ENCODE measurements around the gene CORO1A. TPM values are rescaled to one million over a fixed set of nuclear protein-coding genes. Genes with fewer than 3 reads are reported as not detected.
"Not testable (repeated sequence)": the region's sequence is repeated elsewhere in the genome, so short reads cannot be mapped to it uniquely, and the experiment has no call there.

CORO1A gene
- total RNA-seq, 1 donor from 2014 or later, result 4.0 TPM

DNA sequence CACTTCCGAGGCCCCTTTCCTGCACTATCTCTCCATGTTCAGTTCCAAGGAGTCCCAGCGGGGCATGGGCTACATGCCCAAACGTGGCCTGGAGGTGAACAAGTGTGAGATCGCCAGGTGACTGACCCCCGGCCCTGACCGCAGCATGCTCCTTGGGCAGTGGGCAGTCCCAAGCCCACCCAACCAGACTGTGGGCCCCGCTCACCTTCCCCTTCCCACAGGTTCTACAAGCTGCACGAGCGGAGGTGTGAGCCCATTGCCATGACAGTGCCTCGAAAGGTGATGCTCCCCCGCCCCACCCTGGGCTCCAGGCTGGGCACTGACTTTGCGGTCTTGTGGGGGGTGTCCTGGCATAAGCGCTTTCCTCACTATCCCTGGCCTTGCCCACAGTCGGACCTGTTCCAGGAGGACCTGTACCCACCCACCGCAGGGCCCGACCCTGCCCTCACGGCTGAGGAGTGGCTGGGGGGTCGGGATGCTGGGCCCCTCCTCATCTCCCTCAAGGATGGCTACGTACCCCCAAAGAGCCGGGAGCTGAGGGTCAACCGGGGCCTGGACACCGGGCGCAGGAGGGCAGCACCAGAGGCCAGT, 4.7 kb downstream of the CORO1A start:
- Mint-ChIP-seq H3K4me3 (ENCODE audit: unreplicated experiment) (no peak overlapping the region), H3K36me3 (ENCODE audit: low read depth, unreplicated experiment) (peaks cover 4% of the 10 kb centered on the region), H3K9me3 (ENCODE audit: unreplicated experiment) (no peaks in the 10 kb centered on the region), H3K4me1 (ENCODE audit: low read depth, unreplicated experiment) (no peaks in the 10 kb centered on the region), H3K27me3 (ENCODE audit: low read depth, unreplicated experiment) (no peaks in the 10 kb centered on the region), H3K27ac (ENCODE audit: unreplicated experiment) (no peak overlapping the region)
- Histone ChIP-seq H3K27ac (ENCODE audit: low read depth, low read length) (no peak overlapping the region), H3K36me3 (ENCODE audit: insufficient read depth, low read length) (no peaks in the 10 kb centered on the region), H2AFZ (ENCODE audit: low read depth, low read length) (no peak overlapping the region), H3K4me2 (ENCODE audit: low read length) (no peak overlapping the region), H3K4me1 (ENCODE audit: insufficient read depth, low read length) (peaks cover 4% of the 10 kb centered on the region), H3K27me3 (ENCODE audit: insufficient read depth, low read length) (no peaks in the 10 kb centered on the region), H3K9me3 (ENCODE audit: insufficient read depth, low read depth, low read length) (no peaks in the 10 kb centered on the region), H4K20me1 (ENCODE audit: insufficient read depth, low read length) (peaks cover 3% of the 10 kb centered on the region), H3K9ac (ENCODE audit: low read length) (no peak overlapping the region), H3K4me3 (ENCODE audit: insufficient read depth, low read depth, low read length) (no peak overlapping the region), H3K79me2 (ENCODE audit: insufficient read depth, low read length) (no peaks in the 10 kb centered on the region)
- FAIRE-seq (no peak), DNase-seq (ENCODE audit: low read depth) (no peak)
- TF ChIP-seq, protein P1, sequence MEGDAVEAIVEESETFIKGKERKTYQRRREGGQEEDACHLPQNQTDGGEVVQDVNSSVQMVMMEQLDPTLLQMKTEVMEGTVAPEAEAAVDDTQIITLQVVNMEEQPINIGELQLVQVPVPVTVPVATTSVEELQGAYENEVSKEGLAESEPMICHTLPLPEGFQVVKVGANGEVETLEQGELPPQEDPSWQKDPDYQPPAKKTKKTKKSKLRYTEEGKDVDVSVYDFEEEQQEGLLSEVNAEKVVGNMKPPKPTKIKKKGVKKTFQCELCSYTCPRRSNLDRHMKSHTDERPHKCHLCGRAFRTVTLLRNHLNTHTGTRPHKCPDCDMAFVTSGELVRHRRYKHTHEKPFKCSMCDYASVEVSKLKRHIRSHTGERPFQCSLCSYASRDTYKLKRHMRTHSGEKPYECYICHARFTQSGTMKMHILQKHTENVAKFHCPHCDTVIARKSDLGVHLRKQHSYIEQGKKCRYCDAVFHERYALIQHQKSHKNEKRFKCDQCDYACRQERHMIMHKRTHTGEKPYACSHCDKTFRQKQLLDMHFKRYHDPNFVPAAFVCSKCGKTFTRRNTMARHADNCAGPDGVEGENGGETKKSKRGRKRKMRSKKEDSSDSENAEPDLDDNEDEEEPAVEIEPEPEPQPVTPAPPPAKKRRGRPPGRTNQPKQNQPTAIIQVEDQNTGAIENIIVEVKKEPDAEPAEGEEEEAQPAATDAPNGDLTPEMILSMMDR (IDR thresholded peaks at IDR 0.05; ENCODE audit: insufficient read depth, low read depth, low read length), result no peak
- TF ChIP-seq EZH2 (IDR thresholded peaks at IDR 0.05; ENCODE audit: insufficient read depth, low read length), result no peak

DNA sequence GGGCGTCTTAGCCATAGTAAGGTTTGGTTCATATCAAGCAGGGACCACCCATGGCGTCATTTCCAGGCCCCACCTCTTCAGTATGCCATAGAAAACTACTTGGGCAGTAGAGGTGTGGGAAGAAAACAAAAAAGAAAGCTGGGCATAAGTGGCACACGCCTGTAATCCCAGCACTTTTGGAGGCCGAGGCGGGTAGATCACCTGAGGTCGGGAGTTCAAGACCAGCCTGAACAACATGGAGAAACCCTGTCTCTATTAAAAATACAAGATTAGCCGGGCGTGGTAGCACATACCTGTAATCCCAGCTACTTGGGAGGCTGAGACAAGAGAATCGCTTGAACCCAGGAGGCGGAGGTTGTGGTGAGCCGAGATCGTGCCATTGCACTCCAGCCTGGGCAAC, 7.8 kb downstream of the CORO1A start:
- H3K4me3 Mint-ChIP-seq (ENCODE audit: unreplicated experiment); H3K4me2 ChIP-seq (ENCODE audit: low read length); H3K9ac ChIP-seq (ENCODE audit: low read length); H2AFZ ChIP-seq (ENCODE audit: low read depth, low read length); H3K36me3 ChIP-seq (ENCODE audit: insufficient read depth, low read length); DNase-seq (ENCODE audit: low read depth); FAIRE-seq; H3K9me3 ChIP-seq (ENCODE audit: insufficient read depth, low read depth, low read length); H3K27ac Mint-ChIP-seq (ENCODE audit: unreplicated experiment); H3K4me1 ChIP-seq (ENCODE audit: insufficient read depth, low read length); H3K27me3 ChIP-seq (ENCODE audit: insufficient read depth, low read length); H3K4me3 ChIP-seq (ENCODE audit: insufficient read depth, low read depth, low read length); H3K27ac ChIP-seq (ENCODE audit: low read depth, low read length); H3K9me3 Mint-ChIP-seq (ENCODE audit: unreplicated experiment); H3K4me1 Mint-ChIP-seq (ENCODE audit: low read depth, unreplicated experiment); H3K79me2 ChIP-seq (ENCODE audit: insufficient read depth, low read length); H3K27me3 Mint-ChIP-seq (ENCODE audit: low read depth, unreplicated experiment); H3K36me3 Mint-ChIP-seq (ENCODE audit: low read depth, unreplicated experiment); H4K20me1 ChIP-seq (ENCODE audit: insufficient read depth, low read length): not testable (repeated sequence)

DNA sequence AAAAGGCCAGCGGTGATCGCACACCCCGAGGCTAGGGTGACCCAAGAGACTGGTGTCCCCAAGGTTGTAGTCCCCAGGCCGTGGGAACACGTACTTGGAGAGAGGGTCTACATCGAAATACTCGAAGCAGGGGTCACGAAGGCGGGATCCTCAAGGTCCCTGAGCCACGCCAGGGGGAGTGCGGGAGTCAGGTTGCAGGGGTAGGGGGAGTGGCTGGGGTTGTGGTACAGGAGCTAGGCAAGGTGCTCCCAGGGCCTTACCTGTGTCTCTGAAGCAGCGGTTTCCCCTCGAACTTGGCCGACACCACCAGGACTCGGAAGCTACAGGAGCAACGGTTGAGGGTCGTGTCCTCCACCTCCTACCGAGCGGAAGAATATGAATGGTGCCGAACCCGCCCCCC, 9.7 kb downstream of the CORO1A start:
- H3K9me3 Mint-ChIP-seq (ENCODE audit: unreplicated experiment); H3K79me2 ChIP-seq (ENCODE audit: insufficient read depth, low read length); H4K20me1 ChIP-seq (ENCODE audit: insufficient read depth, low read length); H3K9me3 ChIP-seq (ENCODE audit: insufficient read depth, low read depth, low read length); H3K27me3 ChIP-seq (ENCODE audit: insufficient read depth, low read length); H3K27ac Mint-ChIP-seq (ENCODE audit: unreplicated experiment); DNase-seq (ENCODE audit: low read depth); H3K36me3 Mint-ChIP-seq (ENCODE audit: low read depth, unreplicated experiment); H3K4me3 Mint-ChIP-seq (ENCODE audit: unreplicated experiment); H3K4me1 ChIP-seq (ENCODE audit: insufficient read depth, low read length); H3K9ac ChIP-seq (ENCODE audit: low read length); H3K27me3 Mint-ChIP-seq (ENCODE audit: low read depth, unreplicated experiment); H3K36me3 ChIP-seq (ENCODE audit: insufficient read depth, low read length); H3K4me1 Mint-ChIP-seq (ENCODE audit: low read depth, unreplicated experiment); H3K4me2 ChIP-seq (ENCODE audit: low read length); H3K4me3 ChIP-seq (ENCODE audit: insufficient read depth, low read depth, low read length); H2AFZ ChIP-seq (ENCODE audit: low read depth, low read length); H3K27ac ChIP-seq (ENCODE audit: low read depth, low read length); FAIRE-seq: not testable (repeated sequence)

DNA sequence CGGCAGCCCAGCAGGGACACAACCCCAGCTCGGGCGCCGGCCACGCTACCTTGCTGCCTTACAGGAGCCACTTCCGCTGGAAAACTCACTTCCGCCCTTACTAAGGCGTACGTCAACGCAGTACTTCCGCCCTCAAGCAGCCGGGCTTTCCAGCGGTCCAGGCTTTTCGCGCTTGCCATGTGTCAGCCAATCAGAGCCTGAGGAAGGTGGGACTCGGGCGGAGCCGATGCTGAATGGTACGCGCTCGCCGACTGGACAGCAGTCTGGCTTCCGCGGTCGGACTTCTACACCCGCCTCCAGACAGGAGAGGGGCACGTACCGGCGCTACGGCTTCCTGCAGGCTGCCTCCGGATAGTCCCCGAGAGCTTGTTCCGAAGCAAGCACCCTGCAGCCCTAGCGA, 10.2 kb downstream of the CORO1A start, which contains the start of the genes BOLA2B and SLX1A:
TSS of gene BOLA2B (minus strand) at position 52 of the 400 bp plus-strand sequence. CDS start 71 bp downstream, outside the sequence.
TSS of gene SLX1A (plus strand) at position 261 of the 400 bp plus-strand sequence. CDS start 210 bp downstream, outside the sequence.
- not testable (repeated sequence) for H3K4me3 Mint-ChIP-seq (ENCODE audit: unreplicated experiment); H3K9ac ChIP-seq (ENCODE audit: low read length); H3K36me3 Mint-ChIP-seq (ENCODE audit: low read depth, unreplicated experiment); H4K20me1 ChIP-seq (ENCODE audit: insufficient read depth, low read length); H3K9me3 ChIP-seq (ENCODE audit: insufficient read depth, low read depth, low read length); H3K27ac Mint-ChIP-seq (ENCODE audit: unreplicated experiment); H2AFZ ChIP-seq (ENCODE audit: low read depth, low read length); DNase-seq (ENCODE audit: low read depth); H3K4me1 Mint-ChIP-seq (ENCODE audit: low read depth, unreplicated experiment); H3K27me3 ChIP-seq (ENCODE audit: insufficient read depth, low read length); H3K27ac ChIP-seq (ENCODE audit: low read depth, low read length); H3K27me3 Mint-ChIP-seq (ENCODE audit: low read depth, unreplicated experiment); H3K79me2 ChIP-seq (ENCODE audit: insufficient read depth, low read length); H3K36me3 ChIP-seq (ENCODE audit: insufficient read depth, low read length); H3K9me3 Mint-ChIP-seq (ENCODE audit: unreplicated experiment); H3K4me1 ChIP-seq (ENCODE audit: insufficient read depth, low read length)
- peak within 1 kb of the TSS; percentile 78 for H3K4me2 ChIP-seq (ENCODE audit: low read length)
- FAIRE-seq, result peak; percentile 73
- peak within 1 kb of the TSS; percentile 39 for H3K4me3 ChIP-seq (ENCODE audit: insufficient read depth, low read depth, low read length)

DNA sequence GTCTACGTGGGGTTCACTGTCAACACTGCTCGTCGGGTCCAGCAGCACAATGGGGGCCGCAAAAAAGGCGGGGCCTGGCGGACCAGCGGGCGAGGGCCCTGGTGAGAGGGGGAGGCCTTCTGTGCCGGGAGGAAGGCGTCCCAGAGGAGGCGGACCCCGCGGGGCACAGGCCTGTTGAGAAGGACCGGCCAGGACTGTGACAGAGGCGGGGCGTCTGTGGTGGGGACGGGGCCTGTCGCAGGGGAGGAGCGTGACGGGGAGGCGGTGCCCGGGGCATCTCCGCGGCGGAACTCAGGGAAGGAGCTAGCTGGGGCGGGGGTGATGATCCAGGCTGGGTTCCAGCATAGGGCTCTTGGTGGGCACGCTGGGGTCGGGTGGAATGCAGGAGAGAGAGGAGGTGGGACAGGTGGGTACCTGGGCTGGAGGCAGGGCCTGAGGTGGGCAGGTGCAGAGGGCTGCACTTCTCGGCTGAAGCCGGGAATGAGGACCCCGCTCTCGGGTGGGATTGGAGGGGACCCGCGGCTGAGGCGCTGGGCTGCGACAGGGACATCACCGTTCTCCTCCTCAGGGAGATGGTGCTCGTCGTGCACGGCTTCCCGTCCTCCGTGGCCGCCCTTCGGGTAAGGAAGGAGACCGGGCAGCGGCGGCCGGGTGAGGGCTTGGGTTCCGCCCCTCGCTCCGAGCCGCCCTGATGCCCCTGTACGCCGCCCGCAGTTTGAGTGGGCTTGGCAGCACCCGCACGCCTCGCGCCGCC, 10.9 kb downstream of the CORO1A start:
- not testable (repeated sequence) for H3K27ac ChIP-seq (ENCODE audit: low read depth, low read length); H3K27me3 ChIP-seq (ENCODE audit: insufficient read depth, low read length); H2AFZ ChIP-seq (ENCODE audit: low read depth, low read length); H3K27ac Mint-ChIP-seq (ENCODE audit: unreplicated experiment); H3K79me2 ChIP-seq (ENCODE audit: insufficient read depth, low read length); H3K9me3 Mint-ChIP-seq (ENCODE audit: unreplicated experiment); DNase-seq (ENCODE audit: low read depth); H3K4me3 Mint-ChIP-seq (ENCODE audit: unreplicated experiment); H4K20me1 ChIP-seq (ENCODE audit: insufficient read depth, low read length); H3K9me3 ChIP-seq (ENCODE audit: insufficient read depth, low read depth, low read length); H3K36me3 Mint-ChIP-seq (ENCODE audit: low read depth, unreplicated experiment); H3K4me1 ChIP-seq (ENCODE audit: insufficient read depth, low read length); H3K27me3 Mint-ChIP-seq (ENCODE audit: low read depth, unreplicated experiment); H3K36me3 ChIP-seq (ENCODE audit: insufficient read depth, low read length); H3K9ac ChIP-seq (ENCODE audit: low read length); H3K4me1 Mint-ChIP-seq (ENCODE audit: low read depth, unreplicated experiment); FAIRE-seq
- Histone ChIP-seq H3K4me2 (ENCODE audit: low read length) (peak overlapping the region; percentile 78), H3K4me3 (ENCODE audit: insufficient read depth, low read depth, low read length) (peak overlapping the region; percentile 39)
